ENCODE results near the gene DPPA3. TPM values are rescaled to one million over a fixed set of nuclear protein-coding genes. Genes with fewer than 3 reads are reported as not detected.
"Not testable (repeated sequence)": the region's sequence is repeated elsewhere in the genome, so short reads cannot be mapped to it uniquely, and the experiment has no call there.

The DPPA3 gene
- total RNA-seq, 2 donors from 2014 or later: not detected

DNA sequence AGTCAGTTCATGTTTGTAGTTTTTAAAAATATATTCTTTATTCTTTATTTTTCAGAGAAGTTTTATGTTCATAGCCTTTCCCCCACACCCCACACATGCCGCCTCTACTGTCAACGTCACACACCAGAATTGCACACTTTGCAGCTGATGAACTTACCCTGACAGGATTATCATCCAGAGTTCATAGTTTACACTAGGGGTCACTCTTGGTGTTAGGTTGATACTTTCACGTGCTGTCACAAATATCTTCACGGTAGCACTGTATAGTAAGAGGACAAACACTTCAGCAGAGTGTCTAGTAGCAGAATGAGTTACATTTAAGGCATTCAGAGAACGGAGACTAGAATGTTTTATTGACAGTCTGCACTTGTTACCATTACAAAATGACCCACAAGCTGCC lies 5.1 kb downstream of the DPPA3 start:
- DNase-seq (ENCODE audit: low spot score): no peak
- TF ChIP-seq, protein P1, sequence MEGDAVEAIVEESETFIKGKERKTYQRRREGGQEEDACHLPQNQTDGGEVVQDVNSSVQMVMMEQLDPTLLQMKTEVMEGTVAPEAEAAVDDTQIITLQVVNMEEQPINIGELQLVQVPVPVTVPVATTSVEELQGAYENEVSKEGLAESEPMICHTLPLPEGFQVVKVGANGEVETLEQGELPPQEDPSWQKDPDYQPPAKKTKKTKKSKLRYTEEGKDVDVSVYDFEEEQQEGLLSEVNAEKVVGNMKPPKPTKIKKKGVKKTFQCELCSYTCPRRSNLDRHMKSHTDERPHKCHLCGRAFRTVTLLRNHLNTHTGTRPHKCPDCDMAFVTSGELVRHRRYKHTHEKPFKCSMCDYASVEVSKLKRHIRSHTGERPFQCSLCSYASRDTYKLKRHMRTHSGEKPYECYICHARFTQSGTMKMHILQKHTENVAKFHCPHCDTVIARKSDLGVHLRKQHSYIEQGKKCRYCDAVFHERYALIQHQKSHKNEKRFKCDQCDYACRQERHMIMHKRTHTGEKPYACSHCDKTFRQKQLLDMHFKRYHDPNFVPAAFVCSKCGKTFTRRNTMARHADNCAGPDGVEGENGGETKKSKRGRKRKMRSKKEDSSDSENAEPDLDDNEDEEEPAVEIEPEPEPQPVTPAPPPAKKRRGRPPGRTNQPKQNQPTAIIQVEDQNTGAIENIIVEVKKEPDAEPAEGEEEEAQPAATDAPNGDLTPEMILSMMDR (IDR thresholded peaks at IDR 0.05): no peak
- Histone ChIP-seq H3K36me3 (no peaks in the 10 kb centered on the region), H3K4me1 (ENCODE audit: control insufficient read depth in 1 of 2, low read depth in 2 of 2) (no peaks in the 10 kb centered on the region), H3K9me3 (no peaks in the 10 kb centered on the region), H3K27me3 (replicated peaks; ENCODE audit: insufficient read depth) (no peaks in the 10 kb centered on the region), H3K4me3 (no peak overlapping the region), H3K27ac (no peak overlapping the region)
- ATAC-seq (ENCODE audit: insufficient number of reproducible peaks, low FRiP score, low read depth): no peak

DNA sequence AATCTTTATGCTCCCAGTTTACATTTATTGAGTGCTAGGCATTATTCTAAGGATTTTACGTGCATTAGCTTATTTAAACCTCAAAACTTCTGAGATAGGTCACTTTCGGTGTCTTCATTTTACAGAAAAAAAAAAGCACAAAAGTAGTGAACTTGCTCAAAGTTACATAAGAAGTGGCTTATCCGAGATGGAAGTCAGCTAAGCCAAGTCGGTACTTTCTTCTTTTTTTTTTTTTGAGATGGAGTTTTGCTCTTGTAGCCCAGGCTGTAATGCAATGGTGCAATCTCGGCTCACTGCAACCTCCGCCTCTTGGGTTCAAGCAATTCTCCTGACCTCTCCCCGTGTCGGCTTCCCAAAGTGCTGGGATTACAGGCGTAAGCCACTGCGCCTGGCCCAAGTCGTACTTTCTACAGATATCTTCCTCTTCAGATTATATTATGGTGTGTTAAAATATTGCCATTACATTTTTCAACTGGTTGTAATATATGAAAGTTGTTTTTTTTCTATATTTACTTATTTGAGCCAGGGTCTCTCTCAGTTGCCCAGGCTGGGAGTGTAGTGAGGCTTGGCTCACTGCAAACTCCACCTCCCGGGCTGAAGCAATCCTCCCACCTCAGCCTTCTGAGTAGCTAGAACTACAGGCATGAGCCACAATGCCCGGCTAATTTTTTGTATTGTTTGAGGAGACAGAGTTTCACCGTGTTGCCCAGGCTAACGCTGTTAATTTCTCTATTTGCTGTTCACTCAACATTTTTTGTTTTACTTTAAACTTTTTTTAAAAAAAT lies 8.9 kb downstream of the DPPA3 start:
- Histone ChIP-seq H3K9me3 (no peaks in the 10 kb centered on the region), H3K36me3 (no peaks in the 10 kb centered on the region), H3K4me1 (ENCODE audit: control insufficient read depth in 1 of 2, low read depth in 2 of 2) (no peaks in the 10 kb centered on the region), H3K27me3 (replicated peaks; ENCODE audit: insufficient read depth) (no peaks in the 10 kb centered on the region), H3K27ac (no peak overlapping the region), H3K4me3 (no peak overlapping the region)
- ATAC-seq (ENCODE audit: insufficient number of reproducible peaks, low FRiP score, low read depth): no peak
- DNase-seq (ENCODE audit: low spot score): no peak
- TF ChIP-seq, protein P1 (IDR thresholded peaks at IDR 0.05): no peak

DNA sequence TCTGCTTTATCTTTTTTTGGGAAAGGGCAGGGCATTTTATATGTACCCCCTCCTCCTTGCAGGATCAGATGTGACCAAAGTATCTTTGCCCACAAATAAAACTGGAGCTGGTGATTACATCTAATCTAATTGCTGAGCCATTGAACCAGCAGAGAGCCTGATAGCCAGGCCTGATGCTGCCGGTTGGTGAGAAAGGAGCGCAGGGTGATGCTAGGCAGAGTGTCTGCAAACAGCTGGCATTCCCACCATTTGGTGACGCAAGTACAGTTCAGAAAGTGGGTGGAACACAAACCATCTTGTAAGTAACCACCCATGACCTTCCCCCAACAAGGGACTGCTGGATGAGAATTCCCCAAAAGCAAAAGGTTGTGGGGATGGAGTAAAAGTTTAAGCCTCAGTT lies 12.7 kb downstream of the DPPA3 start:
- no peak overlapping the region for H3K27ac ChIP-seq
- TF ChIP-seq, protein P1 (IDR thresholded peaks at IDR 0.05): no peak
- no peaks in the 10 kb centered on the region for H3K27me3 ChIP-seq (replicated peaks; ENCODE audit: insufficient read depth)
- H3K36me3 ChIP-seq: no peaks in the 10 kb centered on the region
- H3K4me1 ChIP-seq (ENCODE audit: control insufficient read depth in 1 of 2, low read depth in 2 of 2): no peaks in the 10 kb centered on the region
- no peak overlapping the region for H3K4me3 ChIP-seq
- ATAC-seq (ENCODE audit: insufficient number of reproducible peaks, low FRiP score, low read depth) (no peak), DNase-seq (ENCODE audit: low spot score) (no peak)
- H3K9me3 ChIP-seq: no peaks in the 10 kb centered on the region

DNA sequence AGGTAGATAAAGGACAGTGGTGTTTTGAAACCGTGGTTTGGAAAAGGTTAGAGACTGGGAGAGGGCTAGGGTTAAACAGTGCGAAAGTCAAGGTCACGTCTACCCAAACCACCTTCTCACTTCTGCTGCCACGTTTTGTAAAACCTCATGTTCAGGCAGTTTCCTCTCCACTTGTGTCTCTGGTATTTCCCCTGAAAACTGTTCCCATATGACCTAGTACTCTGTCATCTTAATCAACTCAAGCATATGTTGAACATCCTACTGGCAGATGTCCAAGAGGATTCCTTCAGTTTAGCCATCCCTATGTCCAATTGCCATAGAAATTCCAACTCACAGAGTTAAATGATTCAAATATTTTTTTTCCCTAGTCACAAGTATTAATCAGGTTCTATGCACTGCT lies 18.5 kb downstream of the DPPA3 start:
- no peak overlapping the region for H3K27ac ChIP-seq
- H3K36me3 ChIP-seq: no peaks in the 10 kb centered on the region
- H3K4me3 ChIP-seq: no peak overlapping the region
- no peak for ATAC-seq (ENCODE audit: insufficient number of reproducible peaks, low FRiP score, low read depth)
- TF ChIP-seq, protein P1 (IDR thresholded peaks at IDR 0.05): no peak
- no peaks in the 10 kb centered on the region for H3K4me1 ChIP-seq (ENCODE audit: control insufficient read depth in 1 of 2, low read depth in 2 of 2)
- no peaks in the 10 kb centered on the region for H3K9me3 ChIP-seq
- no peak for DNase-seq (ENCODE audit: low spot score)
- H3K27me3 ChIP-seq (replicated peaks; ENCODE audit: insufficient read depth): no peaks in the 10 kb centered on the region

DNA sequence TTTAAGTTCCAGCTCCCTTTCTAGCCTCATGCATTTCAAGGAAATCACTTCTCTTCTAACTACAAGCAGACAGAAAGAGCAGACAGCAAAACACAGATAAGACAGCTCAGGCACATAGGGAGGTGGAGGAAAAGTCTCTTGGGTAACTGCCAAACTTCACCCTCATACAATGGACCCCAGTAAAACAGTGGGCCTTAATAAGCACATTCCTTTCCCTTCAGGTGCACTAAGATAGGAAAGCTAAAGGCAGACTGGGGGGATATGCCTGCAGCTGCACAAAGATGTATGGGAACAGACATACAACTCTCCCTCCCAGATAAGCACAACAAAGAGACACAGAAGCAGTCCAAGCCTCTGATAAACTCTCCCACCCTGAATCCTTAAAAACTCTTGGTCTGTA lies 19.8 kb downstream of the DPPA3 start:
- H3K27me3 ChIP-seq (replicated peaks; ENCODE audit: insufficient read depth); DNase-seq (ENCODE audit: low spot score); H3K4me3 ChIP-seq: not testable (repeated sequence)

DNA sequence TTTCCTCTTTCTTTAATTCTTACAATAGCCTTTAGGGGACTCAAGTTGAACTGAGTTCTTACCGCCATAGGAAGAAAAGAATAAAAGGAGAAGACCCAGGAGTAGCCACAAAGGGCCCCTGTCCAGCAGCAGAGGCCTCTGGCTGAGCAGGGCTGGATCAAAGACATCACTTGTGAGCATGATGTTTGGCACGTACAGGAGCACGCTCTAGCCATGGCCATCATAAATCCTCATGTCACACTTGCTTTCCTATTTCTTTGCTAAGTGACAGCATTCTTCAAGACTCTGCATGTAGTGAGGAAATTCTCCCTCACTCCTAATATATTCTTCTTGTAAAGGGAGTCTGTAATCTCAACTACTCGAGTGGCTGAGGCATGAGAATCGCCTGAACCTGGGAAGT lies 20.3 kb downstream of the DPPA3 start:
- Histone ChIP-seq H3K4me3 (no peak overlapping the region), H3K36me3 (no peaks in the 10 kb centered on the region), H3K4me1 (ENCODE audit: control insufficient read depth in 1 of 2, low read depth in 2 of 2) (no peaks in the 10 kb centered on the region), H3K27me3 (replicated peaks; ENCODE audit: insufficient read depth) (no peaks in the 10 kb centered on the region), H3K9me3 (no peaks in the 10 kb centered on the region), H3K27ac (no peak overlapping the region)
- TF ChIP-seq, protein P1 (IDR thresholded peaks at IDR 0.05): no peak
- ATAC-seq (ENCODE audit: insufficient number of reproducible peaks, low FRiP score, low read depth): no peak
- DNase-seq (ENCODE audit: low spot score): no peak

More for the DNA sequence above, 19.8 kb downstream of the DPPA3 start:
- not testable (repeated sequence) for H3K4me1 ChIP-seq (ENCODE audit: control insufficient read depth in 1 of 2, low read depth in 2 of 2); H3K9me3 ChIP-seq; ATAC-seq (ENCODE audit: insufficient number of reproducible peaks, low FRiP score, low read depth); H3K27ac ChIP-seq; H3K36me3 ChIP-seq
